HG03103 (cell line): ENCODE results near the gene MMRN1.

Source experiments
- ATAC-seq: cut with Tn5 transposase; IDR thresholded peaks from one replicate; pipeline ENCODE4 v1.9.1; 2021; ENCODE audit warnings: low read depth; ENCODE audit not compliant: unreplicated experiment

The MMRN1 gene

GRCh38 chr4:89909889-89910288 lies 15.2 kb downstream of the MMRN1 start:
- no peak for ATAC-seq

GRCh38 chr4:89913623-89914022 lies 19.0 kb downstream of the MMRN1 start:
- no peak for ATAC-seq

GRCh38 chr4:89914609-89915550 lies 20.2 kb downstream of the MMRN1 start:
- no peak for ATAC-seq

- ATAC-seq = no peak
Observed at GRCh38 chr4:89915937-89916336, 21.3 kb downstream of the MMRN1 start.

GRCh38 chr4:89922848-89923416 lies 28.3 kb downstream of the MMRN1 start:
- no peak for ATAC-seq

GRCh38 chr4:89928838-89929237 lies 34.2 kb downstream of the MMRN1 start:
- ATAC-seq = no peak

GRCh38 chr4:89929425-89930159 lies 34.9 kb downstream of the MMRN1 start:
- ATAC-seq = peak; percentile 55

GRCh38 chr4:89939546-89939945 lies 44.9 kb downstream of the MMRN1 start:
- no peak for ATAC-seq

GRCh38 chr4:89939994-89940393 lies 45.3 kb downstream of the MMRN1 start:
- no peak for ATAC-seq

- no peak for ATAC-seq
Observed at GRCh38 chr4:89942811-89943210, 48.2 kb downstream of the MMRN1 start.

GRCh38 chr4:89949782-89950387 lies 55.2 kb downstream of the MMRN1 start:
- ATAC-seq = no peak

- no peak for ATAC-seq
Observed at GRCh38 chr4:89952458-89952857, 57.8 kb downstream of the MMRN1 start.

- no peak for ATAC-seq
Observed at GRCh38 chr4:89954906-89955695, 60.4 kb downstream of the MMRN1 start.

GRCh38 chr4:89957046-89957926 lies 62.6 kb downstream of the MMRN1 start:
- ATAC-seq = no peak

GRCh38 chr4:89981789-89982334 lies 87.2 kb downstream of the MMRN1 start:
- no peak for ATAC-seq

- ATAC-seq = no peak
Observed at GRCh38 chr4:89988268-89988667, 93.6 kb downstream of the MMRN1 start.

GRCh38 chr4:89992744-89993143 lies 98.1 kb downstream of the MMRN1 start:
- ATAC-seq = no peak

- no peak for ATAC-seq
Observed at GRCh38 chr4:89994176-89994873, 99.7 kb downstream of the MMRN1 start.
